Suprapubic skin (tissue), 3 donors: ENCODE measurements around the gene GMDS.

Source experiments
- EP300 ChIP-seq: sonication (generic); formaldehyde crosslinking; IDR thresholded peaks from one replicate; pipeline ENCODE4 v1.6.1; 2017; ENCODE audit warnings: antibody characterized with exemption
- POLR2A ChIP-seq, 2 donors: fragments of 450-650 bp; IDR thresholded peaks; one replicate each; pipeline ENCODE4 v1.6.1; 2017; ENCODE audit warnings: antibody characterized with exemption in 2 of 2, mild to moderate bottlenecking in 2 of 2, moderate library complexity in 2 of 2
- TF ChIP-seq, protein P1 (sequence below), 2 donors: fragments of 200-600 bp in 1 of 2; fragments of 450-650 bp in 1 of 2; sonication (generic) in 1 of 2; IDR thresholded peaks; one replicate each; pipeline ENCODE4 v1.5.1; 2016 to 2019; ENCODE audit warnings: antibody characterized with exemption in 2 of 2, mild to moderate bottlenecking in 1 of 2, moderate library complexity in 1 of 2

DNA sequence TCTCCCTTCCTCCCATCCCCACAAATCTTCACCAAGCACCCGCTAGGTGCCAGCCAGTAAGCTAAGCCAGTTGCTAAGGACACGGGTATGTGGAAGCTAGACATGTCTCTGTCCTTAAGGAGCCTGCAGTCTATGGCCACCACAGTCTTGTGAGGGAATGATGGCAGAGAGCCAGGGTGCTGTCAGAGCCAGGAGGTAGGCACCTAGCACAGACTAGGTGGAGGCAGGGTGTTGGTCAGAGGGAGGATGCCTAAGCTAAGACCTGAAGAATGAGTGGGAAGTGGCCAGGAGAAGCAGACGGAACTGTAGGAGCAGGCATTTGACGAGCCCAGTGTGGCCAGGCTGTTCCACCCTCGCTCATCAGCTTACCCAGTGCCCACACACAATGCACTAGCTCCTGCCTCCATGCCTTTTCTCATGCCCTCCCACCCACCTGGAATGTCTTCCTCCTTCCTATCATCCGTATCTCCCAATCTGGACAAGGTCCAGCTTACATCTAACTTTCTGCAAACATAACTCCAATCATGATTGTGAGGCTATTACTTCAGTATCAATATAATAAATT, 510.1 kb downstream of the GMDS start:
- TF ChIP-seq, protein P1, sequence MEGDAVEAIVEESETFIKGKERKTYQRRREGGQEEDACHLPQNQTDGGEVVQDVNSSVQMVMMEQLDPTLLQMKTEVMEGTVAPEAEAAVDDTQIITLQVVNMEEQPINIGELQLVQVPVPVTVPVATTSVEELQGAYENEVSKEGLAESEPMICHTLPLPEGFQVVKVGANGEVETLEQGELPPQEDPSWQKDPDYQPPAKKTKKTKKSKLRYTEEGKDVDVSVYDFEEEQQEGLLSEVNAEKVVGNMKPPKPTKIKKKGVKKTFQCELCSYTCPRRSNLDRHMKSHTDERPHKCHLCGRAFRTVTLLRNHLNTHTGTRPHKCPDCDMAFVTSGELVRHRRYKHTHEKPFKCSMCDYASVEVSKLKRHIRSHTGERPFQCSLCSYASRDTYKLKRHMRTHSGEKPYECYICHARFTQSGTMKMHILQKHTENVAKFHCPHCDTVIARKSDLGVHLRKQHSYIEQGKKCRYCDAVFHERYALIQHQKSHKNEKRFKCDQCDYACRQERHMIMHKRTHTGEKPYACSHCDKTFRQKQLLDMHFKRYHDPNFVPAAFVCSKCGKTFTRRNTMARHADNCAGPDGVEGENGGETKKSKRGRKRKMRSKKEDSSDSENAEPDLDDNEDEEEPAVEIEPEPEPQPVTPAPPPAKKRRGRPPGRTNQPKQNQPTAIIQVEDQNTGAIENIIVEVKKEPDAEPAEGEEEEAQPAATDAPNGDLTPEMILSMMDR (IDR thresholded peaks at IDR 0.05): no peak
- TF ChIP-seq EP300 (no peak), POLR2A (IDR thresholded peaks at IDR 0.05) (no peak)
